ENCODE data around the gene HOXA6. TPM values are rescaled to one million over a fixed set of nuclear protein-coding genes. Genes with fewer than 3 reads are reported as not detected.

The HOXA6 gene
- total and polyA plus RNA-seq, 9 of the 15 experiments (the other 6 are each of a cell fraction or from before 2014, with no cell fraction given): not detected

DNA sequence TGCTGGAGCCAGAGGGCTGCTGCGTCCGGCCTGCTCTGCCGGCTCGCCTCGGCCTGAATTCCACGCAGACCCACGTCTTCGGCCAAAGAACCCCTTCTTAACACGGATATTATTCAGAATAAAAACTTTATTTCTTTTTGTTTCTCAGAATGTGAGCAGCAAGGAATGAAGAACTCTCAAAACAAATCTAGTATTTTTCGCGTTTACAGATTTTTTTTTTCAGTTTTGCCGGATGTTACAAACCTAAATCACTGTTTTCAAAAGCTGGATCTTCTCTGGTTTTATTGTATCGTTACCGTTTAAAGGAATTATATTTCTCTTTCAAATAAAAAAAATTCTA lies 40.7 kb downstream of the HOXA6 start:
- Histone ChIP-seq H3K4me3 (no peak overlapping the region), H3K9ac (ENCODE audit: insufficient read depth in 1 of 2, low read depth in 2 of 2, low read length in 2 of 2) (no peak overlapping the region), H3K4me2 (ENCODE audit: insufficient read depth, low read length) (no peak overlapping the region), H3K9me3 (replicated peaks; ENCODE audit: control insufficient read depth, insufficient read depth, low read depth, low read length) (no peaks in the 10 kb centered on the region), H3K27me3 (ENCODE audit: control insufficient read depth in 2 of 2, insufficient read depth in 2 of 2, low read length in 2 of 2) (peaks cover 62 to 76% of the 10 kb centered on the region in 2 experiments), H3K79me2 (ENCODE audit: control insufficient read depth, insufficient read depth, low read length) (no peaks in the 10 kb centered on the region), H3K27ac (ENCODE audit: extremely low read depth, low read depth, low read length) (no peak overlapping the region), H3K36me3 (ENCODE audit: control insufficient read depth, insufficient read depth, low read length) (no peaks in the 10 kb centered on the region), H3K9me1 (ENCODE audit: control insufficient read depth, insufficient read depth, low read length) (no peaks in the 10 kb centered on the region), H4K20me1 (replicated peaks; ENCODE audit: control insufficient read depth, insufficient read depth, low read length) (no peaks in the 10 kb centered on the region), H3K4me1 (replicated peaks in 1 of 2; ENCODE audit: control insufficient read depth in 2 of 2, insufficient read depth in 2 of 2, low read length in 2 of 2) (peaks cover 0 to 15% of the 10 kb centered on the region in 2 experiments; a peak in 2 of 5 replicates), H2AFZ (ENCODE audit: low read depth, low read length) (no peak overlapping the region)
- no peak for ATAC-seq
- POLR2A ChIA-PET: no interaction called here
- intact Hi-C loops (cut with micrococcal nuclease) (no loop called here), in situ Hi-C loops (cut with MboI) (no loop called here)
- no peak for FAIRE-seq
- no peak for DNase-seq (ENCODE audit: extremely low read depth in 1 of 4, low spot score in 3 of 4)
- TF ChIP-seq ZNF232 (CRISPR knock-in tag; IDR thresholded peaks at IDR 0.05): no peak
- no peak for TF ChIP-seq IFI16 (CRISPR knock-in tag; IDR thresholded peaks at IDR 0.05)
- no peak for TF ChIP-seq ZNF707 (CRISPR knock-in tag; conservative IDR thresholded peaks at IDR 0.05)
- TF ChIP-seq, protein P1, sequence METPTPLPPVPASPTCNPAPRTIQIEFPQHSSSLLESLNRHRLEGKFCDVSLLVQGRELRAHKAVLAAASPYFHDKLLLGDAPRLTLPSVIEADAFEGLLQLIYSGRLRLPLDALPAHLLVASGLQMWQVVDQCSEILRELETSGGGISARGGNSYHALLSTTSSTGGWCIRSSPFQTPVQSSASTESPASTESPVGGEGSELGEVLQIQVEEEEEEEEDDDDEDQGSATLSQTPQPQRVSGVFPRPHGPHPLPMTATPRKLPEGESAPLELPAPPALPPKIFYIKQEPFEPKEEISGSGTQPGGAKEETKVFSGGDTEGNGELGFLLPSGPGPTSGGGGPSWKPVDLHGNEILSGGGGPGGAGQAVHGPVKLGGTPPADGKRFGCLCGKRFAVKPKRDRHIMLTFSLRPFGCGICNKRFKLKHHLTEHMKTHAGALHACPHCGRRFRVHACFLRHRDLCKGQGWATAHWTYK (CRISPR knock-in tag; IDR thresholded peaks at IDR 0.05): no peak
- TF ChIP-seq SMAD4 (CRISPR knock-in tag; conservative IDR thresholded peaks at IDR 0.05): no peak
- no peak for TF ChIP-seq SRSF1 (IDR thresholded peaks at IDR 0.05; ENCODE audit: low read depth, low read length)
- no peak for TF ChIP-seq NFE2 (IDR thresholded peaks at IDR 0.05; ENCODE audit: low read depth)
- TF ChIP-seq, protein P2, sequence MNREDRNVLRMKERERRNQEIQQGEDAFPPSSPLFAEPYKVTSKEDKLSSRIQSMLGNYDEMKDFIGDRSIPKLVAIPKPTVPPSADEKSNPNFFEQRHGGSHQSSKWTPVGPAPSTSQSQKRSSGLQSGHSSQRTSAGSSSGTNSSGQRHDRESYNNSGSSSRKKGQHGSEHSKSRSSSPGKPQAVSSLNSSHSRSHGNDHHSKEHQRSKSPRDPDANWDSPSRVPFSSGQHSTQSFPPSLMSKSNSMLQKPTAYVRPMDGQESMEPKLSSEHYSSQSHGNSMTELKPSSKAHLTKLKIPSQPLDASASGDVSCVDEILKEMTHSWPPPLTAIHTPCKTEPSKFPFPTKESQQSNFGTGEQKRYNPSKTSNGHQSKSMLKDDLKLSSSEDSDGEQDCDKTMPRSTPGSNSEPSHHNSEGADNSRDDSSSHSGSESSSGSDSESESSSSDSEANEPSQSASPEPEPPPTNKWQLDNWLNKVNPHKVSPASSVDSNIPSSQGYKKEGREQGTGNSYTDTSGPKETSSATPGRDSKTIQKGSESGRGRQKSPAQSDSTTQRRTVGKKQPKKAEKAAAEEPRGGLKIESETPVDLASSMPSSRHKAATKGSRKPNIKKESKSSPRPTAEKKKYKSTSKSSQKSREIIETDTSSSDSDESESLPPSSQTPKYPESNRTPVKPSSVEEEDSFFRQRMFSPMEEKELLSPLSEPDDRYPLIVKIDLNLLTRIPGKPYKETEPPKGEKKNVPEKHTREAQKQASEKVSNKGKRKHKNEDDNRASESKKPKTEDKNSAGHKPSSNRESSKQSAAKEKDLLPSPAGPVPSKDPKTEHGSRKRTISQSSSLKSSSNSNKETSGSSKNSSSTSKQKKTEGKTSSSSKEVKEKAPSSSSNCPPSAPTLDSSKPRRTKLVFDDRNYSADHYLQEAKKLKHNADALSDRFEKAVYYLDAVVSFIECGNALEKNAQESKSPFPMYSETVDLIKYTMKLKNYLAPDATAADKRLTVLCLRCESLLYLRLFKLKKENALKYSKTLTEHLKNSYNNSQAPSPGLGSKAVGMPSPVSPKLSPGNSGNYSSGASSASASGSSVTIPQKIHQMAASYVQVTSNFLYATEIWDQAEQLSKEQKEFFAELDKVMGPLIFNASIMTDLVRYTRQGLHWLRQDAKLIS (CRISPR knock-in tag; IDR thresholded peaks at IDR 0.05): no peak
- TF ChIP-seq KDM5B (IDR thresholded peaks at IDR 0.05; ENCODE audit: insufficient replicate concordance, low read depth, low read length): no peak
- no peak for TF ChIP-seq ZNF668 (CRISPR knock-in tag; IDR thresholded peaks at IDR 0.05)
- TF ChIP-seq ZNF830 (CRISPR knock-in tag; IDR thresholded peaks at IDR 0.05): no peak
- TF ChIP-seq POLR2AphosphoS5 (IDR thresholded peaks at IDR 0.05; ENCODE audit: control insufficient read depth, insufficient read depth, low read depth, low read length): no peak
- TF ChIP-seq DIDO1 (tag; IDR thresholded peaks at IDR 0.05; ENCODE audit: low read depth): no peak
- TF ChIP-seq NR4A1 (CRISPR knock-in tag; IDR thresholded peaks at IDR 0.05): no peak
- no peak for TF ChIP-seq NR4A1 (tag; IDR thresholded peaks at IDR 0.05)
- no peak for TF ChIP-seq BDP1 (IDR thresholded peaks at IDR 0.05; ENCODE audit: insufficient read depth, insufficient read length)
- CTCF ChIA-PET (ENCODE audit: low intra/inter-chr PET ratio): no interaction called here
- BruUV-seq (replicated peaks): no TSS peak
- 0% methylated on average over 12 of the region's 14 CpGs for WGBS (ENCODE audit: insufficient coverage, low coverage, missing lambda C conversion rate)
